A549 treated with AZD9567 at 1 μM for 4 hours (cell line): ENCODE results near the gene SERPINB7. TPM values are rescaled to one million over a fixed set of nuclear protein-coding genes. Genes with fewer than 3 reads are reported as not detected.

Experiments
- total RNA-seq: library from RNA; stranded (reverse); fragments of 200-300 nt; extraction: Qiagen RNA extraction; gene quantifications from 5 replicates; pipeline ENCODE4 v1.2.3, GENCODE V29; 2022; ENCODE audit not compliant: insufficient read depth

Gene SERPINB7, protein sequence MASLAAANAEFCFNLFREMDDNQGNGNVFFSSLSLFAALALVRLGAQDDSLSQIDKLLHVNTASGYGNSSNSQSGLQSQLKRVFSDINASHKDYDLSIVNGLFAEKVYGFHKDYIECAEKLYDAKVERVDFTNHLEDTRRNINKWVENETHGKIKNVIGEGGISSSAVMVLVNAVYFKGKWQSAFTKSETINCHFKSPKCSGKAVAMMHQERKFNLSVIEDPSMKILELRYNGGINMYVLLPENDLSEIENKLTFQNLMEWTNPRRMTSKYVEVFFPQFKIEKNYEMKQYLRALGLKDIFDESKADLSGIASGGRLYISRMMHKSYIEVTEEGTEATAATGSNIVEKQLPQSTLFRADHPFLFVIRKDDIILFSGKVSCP
- 1.8 to 3.1 TPM (median 1.9 TPM) in 5 replicates for total RNA-seq

DNA sequence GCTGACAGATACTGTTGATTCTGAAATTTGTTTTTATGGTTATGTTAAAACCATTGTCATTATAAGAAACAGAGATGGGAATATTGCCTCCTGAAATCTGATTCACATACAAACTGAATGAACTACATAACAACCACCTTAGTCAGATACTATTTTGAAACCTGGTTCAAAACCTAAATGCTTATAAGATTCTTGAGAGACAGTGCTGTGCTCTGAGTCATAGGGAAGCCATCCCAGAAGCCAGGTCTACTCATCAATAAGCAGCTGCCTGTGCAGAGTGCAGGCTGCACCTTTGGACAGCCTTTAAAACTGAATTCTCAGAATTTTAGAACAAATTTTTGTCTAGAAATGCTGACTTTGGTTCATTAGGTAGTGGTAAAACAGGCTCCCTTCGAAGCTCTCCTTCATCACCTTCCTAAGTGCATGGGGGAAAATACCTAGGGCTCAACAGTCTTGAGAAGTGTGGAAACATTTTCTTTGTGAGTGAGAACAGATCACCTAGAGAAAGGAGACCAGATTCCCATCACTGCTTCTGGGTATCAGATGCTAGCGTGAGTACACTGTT lies at the start of gene SERPINB7:
Gene SERPINB7, plus strand, starts transcription at position 253 of the 565 bp plus-strand sequence. CDS start 6,955 bp downstream, outside the sequence.

Other genes with a start within 250 kb of the SERPINB7 start
- gene SERPINB12, start 233.0 kb upstream of the SERPINB7 start, total RNA-seq = not detected in 5 replicates
- not detected in 5 replicates for gene SERPINB13, start 188.1 kb upstream of the SERPINB7 start, total RNA-seq
- gene SERPINB4, start 131.2 kb upstream of the SERPINB7 start, total RNA-seq = 0.07 to 0.17 TPM (median 0.11 TPM) in 4 of 5 replicates, not detected in the other
- 0.07 to 1.1 TPM (median 0.09 TPM) in 4 of 5 replicates, not detected in the other for gene SERPINB3, start 113.5 kb upstream of the SERPINB7 start, total RNA-seq
- 0.10 to 0.14 TPM in 2 of 5 replicates, not detected in the others for gene SERPINB11, start 72.5 kb upstream of the SERPINB7 start, total RNA-seq
- 0.06 to 0.07 TPM in 2 of 5 replicates, not detected in the others for gene SERPINB2, start 112.3 kb downstream of the SERPINB7 start, total RNA-seq
- not detected in 5 replicates for gene SERPINB10, start 132.5 kb downstream of the SERPINB7 start, total RNA-seq
- 0.18 to 0.55 TPM (median 0.50 TPM) in 3 of 5 replicates, not detected in the others for gene HMSD, start 173.9 kb downstream of the SERPINB7 start, total RNA-seq
- 8.2 to 10.9 TPM (median 9.9 TPM) in 5 replicates for gene SERPINB8, start 194.7 kb downstream of the SERPINB7 start, total RNA-seq